SH-SY5Y (cell line): Measurements from ENCODE around the gene DNAI4.

Experiments
- GATA2 ChIP-seq: IDR thresholded peaks from 2 replicates; pipeline ENCODE4 v1.6.1; 2011; ENCODE audit warnings: mild to moderate bottlenecking, low read depth, low read length
- GATA3 ChIP-seq: IDR thresholded peaks from 2 replicates; pipeline ENCODE4 v1.6.1; 2011; ENCODE audit warnings: low read depth, mild to moderate bottlenecking, low read length, moderate library complexity

GRCh38 chr1:66916320-66916719 is 8.3 kb downstream of the DNAI4 start:
- TF ChIP-seq GATA2 (peak; percentile 86), GATA3 (peak; percentile 92)
